Smooth muscle cell (in vitro differentiated cells): Measurements from ENCODE around the gene ANKEF1. TPM values are rescaled to one million over a fixed set of nuclear protein-coding genes. Genes with fewer than 3 reads are reported as not detected.
A peak's percentile ranks its signal among the peaks of the same experiment; 100 is the strongest.

Source experiments
- DNase-seq: peaks from one replicate; lab custom pipeline; 2025; ENCODE audit not compliant: unreplicated experiment; lab: John Stamatoyannopoulos, UW
- H2AFZ ChIP-seq: fragments of 200-600 bp; sonication (generic); 2 replicates; pipeline ENCODE4 v1.6.0; 2016; ENCODE audit warnings: antibody characterized with exemption, low read depth, mild to moderate bottlenecking
- H3F3A ChIP-seq: fragments of 200-600 bp; sonication (generic); 2 replicates; pipeline ENCODE4 v1.6.0; 2017; ENCODE audit warnings: antibody characterized with exemption, low read depth
- H3K27ac ChIP-seq: fragments of 200-600 bp; sonication (generic); 2 replicates; pipeline ENCODE4 v1.5.1; 2016; ENCODE audit warnings: low read depth, mild to moderate bottlenecking
- H3K27me3 ChIP-seq: fragments of 200-600 bp; sonication (generic); 2 replicates; pipeline ENCODE4 v1.6.1; 2016; ENCODE audit warnings: low read depth, mild to moderate bottlenecking
- H3K36me3 ChIP-seq: fragments of 200-600 bp; sonication (generic); 2 replicates; pipeline ENCODE4 v1.5.1; 2016; ENCODE audit warnings: low read depth
- H3K4me1 ChIP-seq: fragments of 200-600 bp; sonication (generic); 2 replicates; pipeline ENCODE4 v1.5.1; 2016; ENCODE audit warnings: low read depth
- H3K4me2 ChIP-seq: fragments of 200-600 bp; sonication (generic); 2 replicates; pipeline ENCODE4 v1.6.0; 2016; ENCODE audit warnings: mild to moderate bottlenecking
- H3K4me3 ChIP-seq: fragments of 200-600 bp; sonication (generic); 2 replicates; pipeline ENCODE4 v1.5.1; 2016; ENCODE audit warnings: mild to moderate bottlenecking
- H3K79me2 ChIP-seq: fragments of 200-600 bp; sonication (generic); 2 replicates; pipeline ENCODE4 v1.6.0; 2016; ENCODE audit warnings: low read depth, mild to moderate bottlenecking
- H3K9ac ChIP-seq: fragments of 200-600 bp; sonication (generic); 2 replicates; pipeline ENCODE4 v1.6.0; 2016; ENCODE audit warnings: low read depth
- H3K9me3 ChIP-seq: fragments of 200-600 bp; sonication (generic); replicated peaks from 2 replicates; pipeline ENCODE4 v1.5.1; 2016; ENCODE audit warnings: low read depth
- H4K20me1 ChIP-seq: fragments of 200-600 bp; sonication (generic); 2 replicates; pipeline ENCODE4 v1.6.0; 2016; ENCODE audit warnings: low read depth
- CTCF ChIP-seq: fragments of 200-600 bp; sonication (generic); IDR thresholded peaks from 2 replicates; pipeline ENCODE4 v1.5.1; 2017; ENCODE audit warnings: borderline replicate concordance, mild to moderate bottlenecking, antibody characterized with exemption; ENCODE audit not compliant: insufficient read depth, poor library complexity, severe bottlenecking
- WGBS: methylation state at CpG from one replicate; pipeline ENCODE4 v1.1.7; 2016; ENCODE audit warnings: low lambda C conversion rate; 5-methylcytosine and 5-hydroxymethylcytosine counted together
- polyA plus RNA-seq: library from polyadenylated mRNA; unstranded; fragments of >200 nt; fragmentation: Nextera tagmentation; extraction: Ambion mirVana; gene quantifications from 2 replicates; pipeline ENCODE4 v1.2.1, GENCODE V29; 2016
- total RNA-seq: library from RNA; depleted of rRNA; stranded (reverse); fragments of >200 nt; gene quantifications from 2 replicates; pipeline ENCODE4 v1.2.3, GENCODE V29; 2014

ANKEF1 gene
- total and polyA plus RNA-seq, 2 experiments from 2014 or later, result 0.09 to 1.8 TPM

GRCh38 chr20:10090588-10091166, 55.9 kb downstream of the ANKEF1 start:
- 38% methylated on average over 2 of the region's 2 CpGs for WGBS
- no peaks in the 10 kb centered on the region for H3K36me3 ChIP-seq
- DNase-seq, result no peak
- H3K79me2 ChIP-seq, result no peaks in the 10 kb centered on the region
- no peak overlapping the region for H3K27ac ChIP-seq
- peak; percentile 76 for TF ChIP-seq CTCF
- no peaks in the 10 kb centered on the region for H3K9me3 ChIP-seq
- no peaks in the 10 kb centered on the region for H3K27me3 ChIP-seq
- H3K4me3 ChIP-seq, result no peak overlapping the region
- no peak overlapping the region for H3K9ac ChIP-seq
- H3F3A ChIP-seq, result no peaks in the 10 kb centered on the region
- peak overlapping the region; percentile 9 for H2AFZ ChIP-seq
- H3K4me1 ChIP-seq, result no peaks in the 10 kb centered on the region
- no peak overlapping the region for H3K4me2 ChIP-seq
- no peaks in the 10 kb centered on the region for H4K20me1 ChIP-seq

DNA sequence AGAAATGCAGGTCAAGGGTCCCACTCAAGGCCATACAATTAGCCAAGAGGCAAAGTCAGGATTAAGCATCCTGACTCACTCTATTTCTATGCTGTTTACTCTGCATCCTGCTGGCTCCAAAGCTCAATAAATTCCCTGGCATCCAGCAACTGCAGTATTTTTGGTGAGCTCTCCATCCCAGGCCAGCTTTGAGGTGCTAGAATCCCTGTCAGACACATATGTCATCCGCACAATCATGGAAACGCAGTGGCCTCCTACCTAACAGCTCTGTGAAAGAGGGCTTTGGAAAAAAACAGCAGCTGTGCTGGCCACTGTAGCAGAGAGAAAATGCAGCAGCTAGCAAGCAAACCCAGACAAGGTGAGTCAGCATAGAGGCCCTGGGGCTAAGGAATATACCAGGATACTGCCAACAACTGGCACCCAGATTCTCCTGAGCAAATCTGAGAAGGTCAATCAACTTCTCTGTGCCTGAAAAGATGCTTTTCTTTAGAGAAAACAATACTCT, 58.4 kb downstream of the ANKEF1 start:
- no peak overlapping the region for H3K9ac ChIP-seq
- 26% methylated on average over 2 of the region's 2 CpGs for WGBS
- H3K79me2 ChIP-seq, result no peaks in the 10 kb centered on the region
- H3K4me3 ChIP-seq, result no peak overlapping the region
- H3K36me3 ChIP-seq, result no peaks in the 10 kb centered on the region
- H2AFZ ChIP-seq, result no peak overlapping the region
- DNase-seq, result no peak
- no peaks in the 10 kb centered on the region for H4K20me1 ChIP-seq
- peak overlapping the region; percentile 53 for H3K27ac ChIP-seq
- no peaks in the 10 kb centered on the region for H3F3A ChIP-seq
- H3K4me2 ChIP-seq, result no peak overlapping the region
- H3K27me3 ChIP-seq, result no peaks in the 10 kb centered on the region
- H3K4me1 ChIP-seq, result no peaks in the 10 kb centered on the region
- TF ChIP-seq CTCF, result no peak
- H3K9me3 ChIP-seq, result no peaks in the 10 kb centered on the region

- Histone ChIP-seq H3K4me3 (no peak overlapping the region), H3K9me3 (no peaks in the 10 kb centered on the region), H3K4me1 (no peaks in the 10 kb centered on the region), H3K36me3 (no peaks in the 10 kb centered on the region), H2AFZ (no peak overlapping the region), H3K4me2 (no peak overlapping the region), H3K27ac (no peak overlapping the region), H3K27me3 (no peaks in the 10 kb centered on the region), H3F3A (no peaks in the 10 kb centered on the region), H3K9ac (no peak overlapping the region), H3K79me2 (no peaks in the 10 kb centered on the region), H4K20me1 (no peaks in the 10 kb centered on the region)
- 94% methylated on average over 5 of the region's 5 CpGs for WGBS
- TF ChIP-seq CTCF, result peak; percentile 12
- no peak for DNase-seq
Measured at GRCh38 chr20:10094566-10095173, 59.9 kb downstream of the ANKEF1 start.

DNA sequence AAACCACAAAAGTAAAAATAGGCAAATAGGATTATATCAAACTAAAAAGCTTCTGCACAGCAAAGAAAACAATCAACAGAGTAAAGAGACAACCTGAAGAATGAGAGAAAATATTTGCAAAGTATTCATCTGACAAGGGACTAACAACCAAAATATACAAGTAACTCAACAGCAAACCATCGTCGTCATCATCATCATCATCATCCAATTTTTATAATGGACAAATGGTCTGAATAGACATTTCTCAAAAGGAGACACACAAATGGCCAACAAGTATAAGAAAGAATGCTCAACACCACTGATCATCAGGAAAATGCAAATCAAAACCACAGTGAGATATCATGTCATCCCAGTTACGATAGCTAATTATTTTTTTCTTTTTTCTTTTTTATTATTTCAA, 62.0 kb downstream of the ANKEF1 start:
- Histone ChIP-seq H3K9me3 (no peaks in the 10 kb centered on the region), H4K20me1 (no peaks in the 10 kb centered on the region), H3K79me2 (no peaks in the 10 kb centered on the region), H2AFZ (no peak overlapping the region), H3K4me1 (no peaks in the 10 kb centered on the region), H3K9ac (no peak overlapping the region), H3K4me2 (no peak overlapping the region), H3K36me3 (no peaks in the 10 kb centered on the region), H3K27ac (no peak overlapping the region), H3K4me3 (no peak overlapping the region), H3F3A (no peaks in the 10 kb centered on the region), H3K27me3 (no peaks in the 10 kb centered on the region)
- no peak for TF ChIP-seq CTCF
- WGBS, result 100% methylated on average over 3 of the region's 3 CpGs
- DNase-seq, result no peak
